OCI-LY7 (cell line): ENCODE results near the gene WRAP73.

Experiments used
- EZH2phosphoT487 ChIP-seq: fragments of 200-600 bp; sonication (generic); IDR thresholded peaks from 2 replicates; pipeline ENCODE4 v1.6.1; 2018; ENCODE audit warnings: low read depth, borderline replicate concordance, mild to moderate bottlenecking, mixed run types, antibody characterized with exemption, low read length, moderate library complexity, mixed read lengths
- TF ChIP-seq, protein P1 (sequence below): fragments of 200-600 bp; sonication (generic); conservative IDR thresholded peaks from 2 replicates; pipeline ENCODE4 v1.5.1; 2014; ENCODE audit warnings: mild to moderate bottlenecking, antibody characterized with exemption, low read length, moderate library complexity, mixed read lengths

DNA sequence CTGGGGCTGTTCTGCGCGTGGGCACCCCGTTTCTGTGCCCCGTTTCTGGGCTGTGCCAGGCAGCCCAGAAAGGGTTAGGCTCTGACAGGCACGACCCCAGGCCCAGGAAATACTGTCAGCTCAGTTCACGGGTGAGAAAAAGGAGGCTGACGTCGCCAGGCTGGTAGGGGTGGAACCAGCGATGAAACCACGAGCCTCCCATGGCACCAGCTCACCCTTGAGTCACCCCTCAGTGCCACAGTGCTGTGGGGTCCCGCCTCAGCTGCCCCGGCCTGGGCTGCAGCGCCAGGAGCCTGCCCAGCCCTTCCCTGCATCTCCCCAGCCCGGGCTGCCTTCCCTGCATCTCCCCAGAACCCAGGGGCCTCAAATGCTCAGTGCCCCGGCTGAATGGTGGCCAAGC, 50.1 kb downstream of the WRAP73 start:
- TF ChIP-seq, protein P1, sequence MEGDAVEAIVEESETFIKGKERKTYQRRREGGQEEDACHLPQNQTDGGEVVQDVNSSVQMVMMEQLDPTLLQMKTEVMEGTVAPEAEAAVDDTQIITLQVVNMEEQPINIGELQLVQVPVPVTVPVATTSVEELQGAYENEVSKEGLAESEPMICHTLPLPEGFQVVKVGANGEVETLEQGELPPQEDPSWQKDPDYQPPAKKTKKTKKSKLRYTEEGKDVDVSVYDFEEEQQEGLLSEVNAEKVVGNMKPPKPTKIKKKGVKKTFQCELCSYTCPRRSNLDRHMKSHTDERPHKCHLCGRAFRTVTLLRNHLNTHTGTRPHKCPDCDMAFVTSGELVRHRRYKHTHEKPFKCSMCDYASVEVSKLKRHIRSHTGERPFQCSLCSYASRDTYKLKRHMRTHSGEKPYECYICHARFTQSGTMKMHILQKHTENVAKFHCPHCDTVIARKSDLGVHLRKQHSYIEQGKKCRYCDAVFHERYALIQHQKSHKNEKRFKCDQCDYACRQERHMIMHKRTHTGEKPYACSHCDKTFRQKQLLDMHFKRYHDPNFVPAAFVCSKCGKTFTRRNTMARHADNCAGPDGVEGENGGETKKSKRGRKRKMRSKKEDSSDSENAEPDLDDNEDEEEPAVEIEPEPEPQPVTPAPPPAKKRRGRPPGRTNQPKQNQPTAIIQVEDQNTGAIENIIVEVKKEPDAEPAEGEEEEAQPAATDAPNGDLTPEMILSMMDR: no peak
- TF ChIP-seq EZH2phosphoT487: no peak
